SK-N-SH (cell line): Measurements from ENCODE around the gene WSB2.
"Not testable (repeated sequence)": the region's sequence is repeated elsewhere in the genome, so short reads cannot be mapped to it uniquely, and the experiment has no call there.

Experiments
- CTCF ChIP-seq: fragments of 200-600 bp; sonication (generic); IDR thresholded peaks from 2 replicates; pipeline ENCODE4 v1.6.1; 2017; ENCODE audit warnings: antibody characterized with exemption, mild to moderate bottlenecking, moderate library complexity
- JUND ChIP-seq: IDR thresholded peaks from 2 replicates; pipeline ENCODE4 v1.4.0; 2012
- MXI1 ChIP-seq: IDR thresholded peaks from 2 replicates; pipeline ENCODE4 v1.6.1; 2012; ENCODE audit warnings: mild to moderate bottlenecking, low read depth, low read length, improper control_type of control experiment
- NRF1 ChIP-seq: IDR thresholded peaks from 2 replicates; pipeline ENCODE4 v1.6.1; 2012; ENCODE audit warnings: low read depth, mild to moderate bottlenecking, low read length
- POLR2AphosphoS5 ChIP-seq: IDR thresholded peaks from 2 replicates; pipeline ENCODE4 v1.6.1; 2012; ENCODE audit warnings: low read depth, low read length
- RAD21 ChIP-seq: IDR thresholded peaks from 2 replicates; pipeline ENCODE4 v1.6.1; 2012; ENCODE audit warnings: mild to moderate bottlenecking, low read length
- RCOR1 ChIP-seq: fragments of 150-350 bp; IDR thresholded peaks from 2 replicates; pipeline ENCODE4 v1.6.1; 2017; ENCODE audit warnings: antibody characterized with exemption, low read length
- RFX5 ChIP-seq: IDR thresholded peaks from 2 replicates; pipeline ENCODE4 v1.6.1; 2012; ENCODE audit warnings: mild to moderate bottlenecking, improper control_type of control experiment, low read length
- SMC3 ChIP-seq: IDR thresholded peaks from 2 replicates; pipeline ENCODE4 v1.6.1; 2012; ENCODE audit warnings: low read depth, low read length, improper control_type of control experiment
- TAF1 ChIP-seq: IDR thresholded peaks from 2 replicates; pipeline ENCODE4 v1.6.1; 2012; ENCODE audit warnings: low read depth, mild to moderate bottlenecking, low read length, moderate library complexity, borderline replicate concordance
- USF2 ChIP-seq: fragments of 150-350 bp; IDR thresholded peaks from 2 replicates; pipeline ENCODE4 v1.6.1; 2017; ENCODE audit warnings: antibody characterized with exemption, low read length, low read depth, borderline replicate concordance
- YY1 ChIP-seq: IDR thresholded peaks from 2 replicates; pipeline ENCODE4 v1.4.0; 2012; ENCODE audit warnings: low read depth, mild to moderate bottlenecking

- not testable (repeated sequence) for TF ChIP-seq POLR2AphosphoS5, RAD21, MXI1, TAF1, CTCF, JUND, USF2, RCOR1, YY1, NRF1, RFX5, SMC3
These were observed 61.2 kb downstream of the WSB2 start for GRCh38 chr12:117999806-118000205.
